ENCODE measurements around the gene ESD. TPM values are rescaled to one million over a fixed set of nuclear protein-coding genes. Genes with fewer than 3 reads are reported as not detected.

Gene ESD
- total and polyA plus RNA-seq, 2 experiments from 2014 or later = 61.0 to 123 TPM

DNA sequence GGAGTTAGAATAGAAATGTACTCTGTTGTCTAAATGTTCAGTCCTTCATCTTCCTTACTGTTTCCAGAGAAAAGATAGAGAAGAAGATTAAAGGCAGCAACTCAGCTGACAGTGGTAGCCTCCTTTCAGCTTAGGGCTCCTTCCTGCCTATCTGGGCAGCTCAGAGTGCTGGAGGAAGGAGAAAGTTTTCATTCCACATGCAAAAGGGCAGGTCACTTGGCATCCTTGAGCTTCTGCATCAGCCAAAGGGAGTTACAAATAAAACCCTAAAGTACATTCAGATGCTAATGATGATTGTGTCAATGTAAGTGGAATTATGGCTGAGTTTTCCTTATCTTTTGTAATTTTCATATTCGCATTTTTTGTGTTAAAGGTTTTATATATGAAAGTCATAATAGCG, 58.9 kb downstream of the ESD start:
- no peak overlapping the region for H3K27ac Mint-ChIP-seq
- no peaks in the 10 kb centered on the region for H3K9me3 Mint-ChIP-seq
- no peaks in the 10 kb centered on the region for H4K20me1 ChIP-seq (replicated peaks; ENCODE audit: insufficient read depth)
- 0 out of 2 replicates have a peak, but pooled peaks cover 1% of the 10 kb centered on the region for H3K36me3 ChIP-seq (ENCODE audit: insufficient read depth)
- peaks cover 10% of the 10 kb centered on the region for H3K4me1 Mint-ChIP-seq
- H3K36me3 Mint-ChIP-seq (ENCODE audit: low read depth) = peaks cover 2% of the 10 kb centered on the region; the same call in 1 of the 3 replicates
- H3K4me2 ChIP-seq = no peak overlapping the region
- no peak overlapping the region for H3K4me3 Mint-ChIP-seq
- peaks cover 16% of the 10 kb centered on the region for H3K4me1 ChIP-seq (ENCODE audit: insufficient read depth)
- no peaks in the 10 kb centered on the region for H3K79me2 ChIP-seq (replicated peaks; ENCODE audit: insufficient read depth)
- H3K27me3 Mint-ChIP-seq (ENCODE audit: insufficient read depth, low read depth, poor library complexity) = no peaks in the 10 kb centered on the region
- H3K9me2 ChIP-seq (ENCODE audit: insufficient read depth) = no peaks in the 10 kb centered on the region
- H3K27ac ChIP-seq (ENCODE audit: low read depth) = no peak overlapping the region
- H3F3A ChIP-seq (replicated peaks; ENCODE audit: low read depth) = no peaks in the 10 kb centered on the region
- no peak for ATAC-seq
- DNase-seq (ENCODE audit: low spot score) = no peak
- H2AFZ ChIP-seq = no peak overlapping the region
- TF ChIP-seq EZH2phosphoT487 (IDR thresholded peaks at IDR 0.05; ENCODE audit: unreplicated experiment) = no peak
- TF ChIP-seq, protein P1, sequence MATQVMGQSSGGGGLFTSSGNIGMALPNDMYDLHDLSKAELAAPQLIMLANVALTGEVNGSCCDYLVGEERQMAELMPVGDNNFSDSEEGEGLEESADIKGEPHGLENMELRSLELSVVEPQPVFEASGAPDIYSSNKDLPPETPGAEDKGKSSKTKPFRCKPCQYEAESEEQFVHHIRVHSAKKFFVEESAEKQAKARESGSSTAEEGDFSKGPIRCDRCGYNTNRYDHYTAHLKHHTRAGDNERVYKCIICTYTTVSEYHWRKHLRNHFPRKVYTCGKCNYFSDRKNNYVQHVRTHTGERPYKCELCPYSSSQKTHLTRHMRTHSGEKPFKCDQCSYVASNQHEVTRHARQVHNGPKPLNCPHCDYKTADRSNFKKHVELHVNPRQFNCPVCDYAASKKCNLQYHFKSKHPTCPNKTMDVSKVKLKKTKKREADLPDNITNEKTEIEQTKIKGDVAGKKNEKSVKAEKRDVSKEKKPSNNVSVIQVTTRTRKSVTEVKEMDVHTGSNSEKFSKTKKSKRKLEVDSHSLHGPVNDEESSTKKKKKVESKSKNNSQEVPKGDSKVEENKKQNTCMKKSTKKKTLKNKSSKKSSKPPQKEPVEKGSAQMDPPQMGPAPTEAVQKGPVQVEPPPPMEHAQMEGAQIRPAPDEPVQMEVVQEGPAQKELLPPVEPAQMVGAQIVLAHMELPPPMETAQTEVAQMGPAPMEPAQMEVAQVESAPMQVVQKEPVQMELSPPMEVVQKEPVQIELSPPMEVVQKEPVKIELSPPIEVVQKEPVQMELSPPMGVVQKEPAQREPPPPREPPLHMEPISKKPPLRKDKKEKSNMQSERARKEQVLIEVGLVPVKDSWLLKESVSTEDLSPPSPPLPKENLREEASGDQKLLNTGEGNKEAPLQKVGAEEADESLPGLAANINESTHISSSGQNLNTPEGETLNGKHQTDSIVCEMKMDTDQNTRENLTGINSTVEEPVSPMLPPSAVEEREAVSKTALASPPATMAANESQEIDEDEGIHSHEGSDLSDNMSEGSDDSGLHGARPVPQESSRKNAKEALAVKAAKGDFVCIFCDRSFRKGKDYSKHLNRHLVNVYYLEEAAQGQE (IDR thresholded peaks at IDR 0.05; ENCODE audit: unreplicated experiment) = no peak
- TF ChIP-seq, protein P2, sequence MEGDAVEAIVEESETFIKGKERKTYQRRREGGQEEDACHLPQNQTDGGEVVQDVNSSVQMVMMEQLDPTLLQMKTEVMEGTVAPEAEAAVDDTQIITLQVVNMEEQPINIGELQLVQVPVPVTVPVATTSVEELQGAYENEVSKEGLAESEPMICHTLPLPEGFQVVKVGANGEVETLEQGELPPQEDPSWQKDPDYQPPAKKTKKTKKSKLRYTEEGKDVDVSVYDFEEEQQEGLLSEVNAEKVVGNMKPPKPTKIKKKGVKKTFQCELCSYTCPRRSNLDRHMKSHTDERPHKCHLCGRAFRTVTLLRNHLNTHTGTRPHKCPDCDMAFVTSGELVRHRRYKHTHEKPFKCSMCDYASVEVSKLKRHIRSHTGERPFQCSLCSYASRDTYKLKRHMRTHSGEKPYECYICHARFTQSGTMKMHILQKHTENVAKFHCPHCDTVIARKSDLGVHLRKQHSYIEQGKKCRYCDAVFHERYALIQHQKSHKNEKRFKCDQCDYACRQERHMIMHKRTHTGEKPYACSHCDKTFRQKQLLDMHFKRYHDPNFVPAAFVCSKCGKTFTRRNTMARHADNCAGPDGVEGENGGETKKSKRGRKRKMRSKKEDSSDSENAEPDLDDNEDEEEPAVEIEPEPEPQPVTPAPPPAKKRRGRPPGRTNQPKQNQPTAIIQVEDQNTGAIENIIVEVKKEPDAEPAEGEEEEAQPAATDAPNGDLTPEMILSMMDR (conservative IDR thresholded peaks at IDR 0.05; ENCODE audit: low read depth in 2 of 2) = no peak
- no peak for TF ChIP-seq ZNF331 (CRISPR knock-in tag; IDR thresholded peaks at IDR 0.05; ENCODE audit: low read depth)
- TF ChIP-seq JUNB (IDR thresholded peaks at IDR 0.05; ENCODE audit: unreplicated experiment) = no peak
- TF ChIP-seq, protein P3, sequence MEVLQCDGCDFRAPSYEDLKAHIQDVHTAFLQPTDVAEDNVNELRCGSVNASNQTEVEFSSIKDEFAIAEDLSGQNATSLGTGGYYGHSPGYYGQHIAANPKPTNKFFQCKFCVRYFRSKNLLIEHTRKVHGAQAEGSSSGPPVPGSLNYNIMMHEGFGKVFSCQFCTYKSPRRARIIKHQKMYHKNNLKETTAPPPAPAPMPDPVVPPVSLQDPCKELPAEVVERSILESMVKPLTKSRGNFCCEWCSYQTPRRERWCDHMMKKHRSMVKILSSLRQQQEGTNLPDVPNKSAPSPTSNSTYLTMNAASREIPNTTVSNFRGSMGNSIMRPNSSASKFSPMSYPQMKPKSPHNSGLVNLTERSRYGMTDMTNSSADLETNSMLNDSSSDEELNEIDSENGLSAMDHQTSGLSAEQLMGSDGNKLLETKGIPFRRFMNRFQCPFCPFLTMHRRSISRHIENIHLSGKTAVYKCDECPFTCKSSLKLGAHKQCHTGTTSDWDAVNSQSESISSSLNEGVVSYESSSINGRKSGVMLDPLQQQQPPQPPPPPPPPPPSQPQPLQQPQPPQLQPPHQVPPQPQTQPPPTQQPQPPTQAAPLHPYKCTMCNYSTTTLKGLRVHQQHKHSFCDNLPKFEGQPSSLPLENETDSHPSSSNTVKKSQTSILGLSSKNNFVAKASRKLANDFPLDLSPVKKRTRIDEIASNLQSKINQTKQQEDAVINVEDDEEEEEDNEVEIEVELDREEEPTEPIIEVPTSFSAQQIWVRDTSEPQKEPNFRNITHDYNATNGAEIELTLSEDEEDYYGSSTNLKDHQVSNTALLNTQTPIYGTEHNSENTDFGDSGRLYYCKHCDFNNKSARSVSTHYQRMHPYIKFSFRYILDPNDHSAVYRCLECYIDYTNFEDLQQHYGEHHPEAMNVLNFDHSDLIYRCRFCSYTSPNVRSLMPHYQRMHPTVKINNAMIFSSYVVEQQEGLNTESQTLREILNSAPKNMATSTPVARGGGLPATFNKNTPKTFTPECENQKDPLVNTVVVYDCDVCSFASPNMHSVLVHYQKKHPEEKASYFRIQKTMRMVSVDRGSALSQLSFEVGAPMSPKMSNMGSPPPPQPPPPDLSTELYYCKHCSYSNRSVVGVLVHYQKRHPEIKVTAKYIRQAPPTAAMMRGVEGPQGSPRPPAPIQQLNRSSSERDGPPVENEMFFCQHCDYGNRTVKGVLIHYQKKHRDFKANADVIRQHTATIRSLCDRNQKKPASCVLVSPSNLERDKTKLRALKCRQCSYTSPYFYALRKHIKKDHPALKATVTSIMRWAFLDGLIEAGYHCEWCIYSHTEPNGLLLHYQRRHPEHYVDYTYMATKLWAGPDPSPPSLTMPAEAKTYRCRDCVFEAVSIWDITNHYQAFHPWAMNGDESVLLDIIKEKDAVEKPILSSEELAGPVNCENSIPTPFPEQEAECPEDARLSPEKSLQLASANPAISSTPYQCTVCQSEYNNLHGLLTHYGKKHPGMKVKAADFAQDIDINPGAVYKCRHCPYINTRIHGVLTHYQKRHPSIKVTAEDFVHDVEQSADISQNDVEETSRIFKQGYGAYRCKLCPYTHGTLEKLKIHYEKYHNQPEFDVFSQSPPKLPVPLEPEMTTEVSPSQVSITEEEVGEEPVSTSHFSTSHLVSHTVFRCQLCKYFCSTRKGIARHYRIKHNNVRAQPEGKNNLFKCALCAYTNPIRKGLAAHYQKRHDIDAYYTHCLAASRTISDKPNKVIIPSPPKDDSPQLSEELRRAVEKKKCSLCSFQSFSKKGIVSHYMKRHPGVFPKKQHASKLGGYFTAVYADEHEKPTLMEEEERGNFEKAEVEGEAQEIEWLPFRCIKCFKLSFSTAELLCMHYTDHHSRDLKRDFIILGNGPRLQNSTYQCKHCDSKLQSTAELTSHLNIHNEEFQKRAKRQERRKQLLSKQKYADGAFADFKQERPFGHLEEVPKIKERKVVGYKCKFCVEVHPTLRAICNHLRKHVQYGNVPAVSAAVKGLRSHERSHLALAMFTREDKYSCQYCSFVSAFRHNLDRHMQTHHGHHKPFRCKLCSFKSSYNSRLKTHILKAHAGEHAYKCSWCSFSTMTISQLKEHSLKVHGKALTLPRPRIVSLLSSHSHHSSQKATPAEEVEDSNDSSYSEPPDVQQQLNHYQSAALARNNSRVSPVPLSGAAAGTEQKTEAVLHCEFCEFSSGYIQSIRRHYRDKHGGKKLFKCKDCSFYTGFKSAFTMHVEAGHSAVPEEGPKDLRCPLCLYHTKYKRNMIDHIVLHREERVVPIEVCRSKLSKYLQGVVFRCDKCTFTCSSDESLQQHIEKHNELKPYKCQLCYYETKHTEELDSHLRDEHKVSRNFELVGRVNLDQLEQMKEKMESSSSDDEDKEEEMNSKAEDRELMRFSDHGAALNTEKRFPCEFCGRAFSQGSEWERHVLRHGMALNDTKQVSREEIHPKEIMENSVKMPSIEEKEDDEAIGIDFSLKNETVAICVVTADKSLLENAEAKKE (CRISPR knock-in tag; IDR thresholded peaks at IDR 0.05) = no peak
- no peak for TF ChIP-seq CREB1 (CRISPR knock-in tag; IDR thresholded peaks at IDR 0.05; ENCODE audit: low read depth)
- TF ChIP-seq, protein P4, sequence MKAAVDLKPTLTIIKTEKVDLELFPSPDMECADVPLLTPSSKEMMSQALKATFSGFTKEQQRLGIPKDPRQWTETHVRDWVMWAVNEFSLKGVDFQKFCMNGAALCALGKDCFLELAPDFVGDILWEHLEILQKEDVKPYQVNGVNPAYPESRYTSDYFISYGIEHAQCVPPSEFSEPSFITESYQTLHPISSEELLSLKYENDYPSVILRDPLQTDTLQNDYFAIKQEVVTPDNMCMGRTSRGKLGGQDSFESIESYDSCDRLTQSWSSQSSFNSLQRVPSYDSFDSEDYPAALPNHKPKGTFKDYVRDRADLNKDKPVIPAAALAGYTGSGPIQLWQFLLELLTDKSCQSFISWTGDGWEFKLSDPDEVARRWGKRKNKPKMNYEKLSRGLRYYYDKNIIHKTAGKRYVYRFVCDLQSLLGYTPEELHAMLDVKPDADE (IDR thresholded peaks at IDR 0.05) = no peak
- TF ChIP-seq STAT1 (IDR thresholded peaks at IDR 0.05; ENCODE audit: unreplicated experiment) = no peak
- no peak for TF ChIP-seq ZNF114 (CRISPR knock-in tag; IDR thresholded peaks at IDR 0.05)
- no peak for TF ChIP-seq POLR2AphosphoS5 (IDR thresholded peaks at IDR 0.05; ENCODE audit: low read depth)
- no peak for TF ChIP-seq NANOG (IDR thresholded peaks at IDR 0.05; ENCODE audit: borderline replicate concordance)
- TF ChIP-seq EZH2 (IDR thresholded peaks at IDR 0.05; ENCODE audit: low read depth, unreplicated experiment) = no peak
- H3K27me3 ChIP-seq (ENCODE audit: insufficient read depth) = no peaks in the 10 kb centered on the region
- no peak overlapping the region for H3K4me3 ChIP-seq
